ENCODE results near the gene ANKRD39.

Gene ANKRD39

GRCh38 chr2:96853321-96853720, 4.5 kb downstream of the ANKRD39 start:
- no peak for DNase-seq (ENCODE audit: low spot score)

DNA sequence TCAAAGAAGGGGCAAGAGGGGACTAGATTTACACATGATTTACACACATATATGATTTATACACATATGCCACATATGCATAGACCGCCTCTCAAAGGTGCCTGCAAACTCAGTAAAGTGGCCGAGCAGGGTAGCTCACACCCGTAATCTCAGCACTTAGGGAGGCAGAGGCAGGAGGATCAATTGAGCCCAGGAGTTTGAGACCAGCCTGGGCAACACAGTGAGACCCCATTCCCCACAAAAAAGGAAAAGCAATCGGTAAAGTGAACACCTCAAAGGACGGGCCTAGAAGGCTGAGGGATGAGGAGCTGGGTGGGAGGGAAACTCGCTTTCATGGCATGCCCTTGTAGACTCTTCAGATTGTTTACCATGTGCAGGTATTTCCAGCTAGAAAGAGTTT, 5.1 kb downstream of the ANKRD39 start:
- no peak for DNase-seq (ENCODE audit: low spot score)

- no peak for DNase-seq (ENCODE audit: low spot score)
Measured at GRCh38 chr2:96848264-96848663, 9.6 kb downstream of the ANKRD39 start.

DNA sequence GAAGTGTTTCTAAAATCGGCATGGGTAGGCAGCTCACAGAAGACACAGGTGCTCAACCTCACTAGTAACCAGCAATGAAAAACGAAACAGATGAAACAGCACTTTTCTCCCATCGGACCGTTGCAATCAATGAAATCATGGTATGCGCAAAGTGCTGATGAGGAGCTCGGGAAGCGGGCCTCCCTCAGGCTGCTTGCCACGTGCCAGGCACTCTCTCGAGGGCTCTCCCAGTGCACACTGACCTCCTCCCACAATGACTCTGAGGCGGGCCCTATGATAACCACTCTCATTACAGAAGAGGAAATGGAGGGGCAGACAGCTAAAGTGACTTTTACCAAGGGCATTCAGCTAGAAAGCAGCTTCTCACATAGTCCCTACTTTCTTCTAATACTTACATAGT, 10.2 kb downstream of the ANKRD39 start:
- DNase-seq (ENCODE audit: low spot score): no peak

DNA sequence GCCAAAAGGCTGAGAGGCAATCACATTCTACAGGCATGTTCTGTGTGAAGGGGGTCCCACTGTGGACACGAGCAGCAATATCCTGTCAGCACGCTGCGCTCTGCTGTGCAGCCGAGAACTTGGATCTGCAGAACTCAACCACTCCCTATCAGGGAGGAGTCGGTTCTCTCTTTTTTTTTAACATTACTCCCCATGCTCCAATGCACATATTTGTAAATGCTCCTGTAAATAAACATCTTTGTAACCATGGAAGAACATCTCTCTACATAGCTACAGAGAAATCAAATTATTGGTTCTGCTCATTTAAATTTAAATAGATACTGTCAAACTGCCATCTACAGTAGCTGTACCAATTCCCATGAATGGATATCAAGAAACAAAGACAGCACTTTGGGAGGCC, 11.0 kb downstream of the ANKRD39 start:
- no peak for DNase-seq (ENCODE audit: low spot score)

DNA sequence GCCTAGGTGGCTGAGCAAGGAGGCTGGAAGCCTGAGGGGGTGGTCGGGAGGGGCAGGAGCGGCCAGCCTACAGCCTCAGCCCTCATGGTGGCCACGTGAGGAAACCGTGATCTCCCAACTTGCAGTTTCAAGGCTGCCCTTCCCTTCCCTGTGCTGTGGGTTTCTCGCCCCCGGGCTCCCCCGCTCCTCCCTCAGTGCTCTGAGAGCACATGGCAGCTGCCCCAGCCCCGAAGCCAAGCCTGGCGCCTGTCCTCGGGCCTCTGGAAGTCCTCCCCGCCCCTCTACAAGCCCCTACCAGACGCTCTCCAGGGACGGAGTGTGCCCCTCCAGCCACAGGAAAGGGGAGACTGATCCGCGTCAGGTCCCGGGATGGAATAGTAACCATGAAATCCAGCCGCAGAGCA, 13.4 kb downstream of the ANKRD39 start:
- no peak for DNase-seq (ENCODE audit: low spot score)

- DNase-seq (ENCODE audit: low spot score): no peak
Measured at GRCh38 chr2:96843538-96844268, 14.1 kb downstream of the ANKRD39 start, which contains the start of gene ANKRD23. Gene ANKRD23 (minus strand): TSS chr2:96844021. CDS start chr2:96843992, 29 bp downstream.

- no peak for DNase-seq (ENCODE audit: low spot score)
Measured at GRCh38 chr2:96842600-96842999, 15.2 kb downstream of the ANKRD39 start.

DNA sequence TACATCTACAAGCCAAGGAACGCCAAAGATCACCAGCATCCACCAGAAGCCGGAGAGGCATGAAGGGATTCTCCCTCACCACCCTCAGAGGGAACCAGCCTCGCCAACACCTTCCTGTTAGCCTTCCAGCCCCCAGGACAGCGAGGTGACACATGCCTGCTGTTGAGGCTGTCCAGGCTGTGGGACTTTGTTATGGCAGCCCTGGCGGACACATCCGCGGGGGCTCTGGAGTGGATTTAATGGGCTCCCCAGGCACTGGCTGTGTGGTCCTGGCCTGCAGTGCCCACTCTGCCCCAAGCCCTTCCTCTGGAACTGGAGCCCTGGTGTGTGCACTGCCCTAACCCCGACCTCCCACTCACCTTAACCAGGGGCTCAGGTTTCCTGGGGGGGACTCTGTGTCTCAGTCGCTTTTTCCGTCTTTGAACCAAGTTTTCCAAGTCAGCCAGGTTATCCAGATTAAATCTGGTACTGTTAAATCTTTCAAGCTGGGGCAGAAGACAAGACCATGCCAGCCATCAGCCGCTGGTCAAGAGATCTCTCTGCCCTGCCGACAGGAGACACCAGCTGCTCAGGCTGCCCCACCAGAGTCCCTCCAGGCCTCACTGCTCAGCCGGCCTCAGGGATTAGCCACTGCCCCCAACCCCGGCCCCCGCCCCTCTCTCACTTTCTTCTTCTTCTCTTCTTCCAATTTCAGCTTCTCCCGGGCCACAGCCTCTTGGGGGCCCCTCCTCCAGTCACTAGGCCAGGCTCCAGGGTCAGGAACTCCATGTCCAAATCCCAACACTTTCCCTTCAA, 15.9 kb downstream of the ANKRD39 start:
- DNase-seq (ENCODE audit: low spot score): no peak

DNA sequence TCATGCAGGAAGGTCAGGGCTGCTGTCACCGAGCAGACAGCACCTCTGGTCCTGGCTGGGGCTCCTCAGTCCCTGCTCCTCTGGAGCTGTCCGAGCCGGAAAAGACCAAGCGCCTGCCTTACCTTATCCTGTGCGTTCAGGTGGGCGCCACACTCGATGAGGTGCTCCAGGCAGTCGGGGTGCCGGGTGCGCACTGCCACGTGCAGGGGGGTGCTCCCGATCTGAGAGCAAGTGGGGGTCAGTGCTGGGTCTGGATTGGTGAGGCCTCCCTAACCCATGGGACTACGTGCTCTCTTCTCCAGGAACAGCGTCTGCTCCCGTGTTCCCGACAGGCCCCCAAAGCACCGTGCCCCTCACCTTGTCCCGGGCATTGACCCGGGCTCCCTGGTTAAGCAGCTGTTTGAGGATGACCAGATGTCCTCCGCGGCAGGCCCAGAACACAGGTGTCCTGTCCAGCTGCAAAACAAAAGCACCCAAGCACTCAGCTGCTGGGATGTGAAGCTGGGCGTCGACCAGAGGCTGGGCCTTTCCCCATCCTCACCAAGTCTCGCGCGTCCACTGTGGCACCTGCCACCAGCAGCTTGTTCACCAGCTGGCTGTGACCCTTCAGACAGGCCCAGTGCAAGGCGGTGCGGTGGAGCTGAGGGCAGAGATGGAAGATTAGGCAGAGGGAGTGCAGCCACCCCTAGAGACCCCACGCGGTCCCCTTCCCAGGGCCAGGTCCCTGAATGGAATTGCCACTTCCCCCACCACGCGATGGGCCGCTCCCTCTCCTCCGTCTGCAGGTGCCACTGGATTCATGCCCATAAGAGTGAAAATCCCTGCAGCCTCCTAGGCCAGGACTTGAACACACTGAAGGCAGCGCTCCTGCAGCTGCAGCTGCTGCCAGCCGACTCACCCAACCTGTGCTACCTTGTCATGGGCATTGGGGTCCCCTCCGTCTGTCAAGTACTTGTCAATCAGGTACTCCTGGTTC, 17.7 kb downstream of the ANKRD39 start:
- no peak for DNase-seq (ENCODE audit: low spot score)

DNA sequence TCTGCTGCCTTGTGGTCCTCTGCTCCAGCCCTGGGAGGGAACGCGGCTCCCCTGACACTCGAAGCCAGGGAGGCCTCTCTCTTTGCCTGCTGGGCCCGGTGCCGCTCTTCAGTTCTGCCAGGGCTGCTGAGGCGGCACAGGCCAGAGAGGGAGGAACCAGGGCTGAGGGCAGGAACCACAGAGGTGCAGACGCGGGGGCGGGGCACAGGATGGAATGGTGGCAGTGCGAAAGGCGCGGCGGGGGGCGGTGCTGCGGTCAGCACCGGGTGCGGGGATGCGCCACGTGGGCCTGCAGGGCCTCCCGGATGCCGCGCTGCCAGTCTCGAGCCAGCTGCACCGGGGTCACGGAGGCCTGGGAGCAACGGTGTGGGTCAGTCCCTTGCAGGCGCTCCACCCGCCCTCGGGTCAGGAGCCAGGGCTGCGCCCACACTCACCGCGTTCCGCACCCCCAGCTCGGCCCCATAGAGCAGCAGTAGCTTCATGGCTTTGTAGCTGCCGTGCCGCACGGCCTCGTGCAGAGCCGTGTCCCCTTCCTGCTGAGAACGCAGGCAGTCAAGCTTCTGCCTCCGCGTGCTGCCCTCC, 18.4 kb downstream of the ANKRD39 start:
- peak; percentile 75 for DNase-seq (ENCODE audit: low spot score)

DNA sequence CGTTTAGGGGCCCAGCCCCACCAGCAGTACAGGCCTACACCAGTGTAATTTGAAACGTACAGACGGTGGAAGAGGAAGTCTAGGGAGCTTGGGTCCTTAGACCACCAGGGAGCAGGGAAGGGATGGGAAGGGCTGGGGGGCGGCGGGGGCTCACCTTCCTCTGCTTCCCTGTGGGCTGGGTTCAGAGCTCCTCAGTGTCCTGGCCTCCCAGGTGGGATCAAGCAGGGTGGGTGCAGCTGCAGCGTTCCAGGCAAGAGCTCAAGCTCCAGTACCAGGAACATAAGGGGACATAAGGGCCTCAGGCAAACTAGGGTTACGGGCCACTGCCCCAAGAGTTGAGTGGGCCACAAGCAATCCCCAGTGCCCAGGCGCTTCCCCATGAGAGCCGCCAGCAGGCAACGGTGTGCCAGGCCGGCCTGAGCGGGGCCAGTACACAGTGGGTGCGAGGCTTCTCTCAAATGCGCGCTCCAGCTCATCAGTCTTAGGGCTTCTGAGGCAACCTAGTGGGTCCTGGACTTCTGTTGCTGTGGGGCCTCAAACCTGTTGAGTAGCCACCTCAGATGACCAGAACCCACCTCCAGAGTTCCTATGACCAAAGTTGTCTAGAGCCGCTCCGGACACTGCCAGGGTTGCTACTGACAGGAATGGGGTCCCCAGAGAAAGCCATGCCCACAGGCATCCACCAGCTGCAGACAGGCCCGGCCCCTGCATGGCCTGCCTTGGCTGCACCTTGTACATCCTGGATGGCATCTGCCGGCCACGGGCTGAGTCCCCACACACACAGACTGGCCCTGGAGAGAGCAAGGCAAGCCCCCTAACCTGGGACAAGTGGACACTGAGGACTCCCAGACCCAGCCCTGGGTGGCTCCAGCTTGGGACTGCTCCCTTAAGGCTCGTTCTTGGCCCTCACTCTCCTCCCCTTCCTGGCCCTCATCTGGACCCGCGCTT, 19.2 kb downstream of the ANKRD39 start:
- no peak for DNase-seq (ENCODE audit: low spot score)

- DNase-seq (ENCODE audit: low spot score): no peak
Measured at GRCh38 chr2:96837575-96837974, 20.2 kb downstream of the ANKRD39 start.

GRCh38 chr2:96835830-96836229, 22.0 kb downstream of the ANKRD39 start:
- DNase-seq (ENCODE audit: low spot score): no peak

DNA sequence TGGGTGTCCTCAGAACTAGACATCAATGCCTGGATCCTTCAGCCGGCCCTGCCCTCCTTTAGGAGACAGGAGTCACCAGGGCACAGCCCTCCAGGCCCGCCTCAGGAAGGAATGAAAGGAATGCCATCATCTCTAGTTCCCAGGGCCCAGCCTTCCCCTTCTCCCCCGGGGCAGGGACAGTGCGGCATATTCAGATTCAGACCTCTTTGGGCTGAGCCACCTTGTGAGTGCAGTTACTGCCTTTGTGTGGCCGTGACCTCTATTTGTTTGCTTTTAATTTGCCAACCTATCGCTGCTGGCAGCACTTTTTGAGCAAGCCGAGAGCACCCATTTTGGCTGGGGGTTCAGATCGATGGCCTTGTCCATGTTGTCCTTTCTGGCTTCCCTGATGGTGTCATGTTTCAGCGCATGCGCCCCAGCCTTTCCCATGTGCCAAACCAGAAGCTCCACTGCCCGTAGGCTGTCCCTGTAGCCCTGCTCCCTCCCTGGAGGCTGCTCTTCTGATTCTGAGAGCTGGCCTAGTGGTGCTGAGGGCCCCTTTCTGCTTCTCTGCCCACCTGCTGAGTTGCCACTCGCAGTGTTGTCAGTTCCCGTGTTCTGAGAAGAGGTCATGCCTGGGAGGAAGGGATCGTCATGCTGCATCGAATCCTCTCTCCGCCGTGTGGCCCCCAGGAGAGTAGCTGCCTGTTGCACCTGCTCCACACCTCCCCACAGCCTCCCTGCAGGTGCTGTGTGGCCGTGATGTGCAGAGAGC, 24.9 kb downstream of the ANKRD39 start:
- no peak for DNase-seq (ENCODE audit: low spot score)

GRCh38 chr2:96832408-96832753, 25.4 kb downstream of the ANKRD39 start:
- no peak for DNase-seq (ENCODE audit: low spot score)

GRCh38 chr2:96831679-96832078, 26.1 kb downstream of the ANKRD39 start:
- no peak for DNase-seq (ENCODE audit: low spot score)

DNA sequence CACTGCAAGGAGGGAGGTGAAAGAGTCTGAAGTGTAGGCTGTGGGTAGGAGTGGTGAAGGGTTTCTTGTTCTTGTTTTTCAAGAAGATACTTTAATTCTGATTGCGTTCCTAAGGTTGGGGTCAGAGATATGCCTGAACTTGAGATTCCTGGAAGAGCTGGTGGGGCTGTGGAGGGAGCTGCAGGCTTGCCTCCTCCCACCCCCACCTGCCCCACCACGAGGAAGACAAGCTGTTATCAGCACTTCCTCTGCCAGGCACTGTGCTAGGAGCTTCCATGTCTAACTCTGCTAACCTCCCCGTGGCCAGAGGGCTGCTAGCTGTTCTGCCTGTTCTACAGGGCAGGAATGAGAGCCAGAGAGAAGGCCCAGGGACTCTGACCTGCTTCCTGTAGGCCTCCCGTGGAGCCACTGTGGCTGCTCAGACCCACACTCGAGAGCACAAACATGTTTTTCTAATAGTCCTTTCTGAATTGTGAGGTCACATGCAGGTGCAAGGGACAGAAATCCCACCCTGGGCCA, 27.7 kb downstream of the ANKRD39 start:
- DNase-seq (ENCODE audit: low spot score): no peak

DNA sequence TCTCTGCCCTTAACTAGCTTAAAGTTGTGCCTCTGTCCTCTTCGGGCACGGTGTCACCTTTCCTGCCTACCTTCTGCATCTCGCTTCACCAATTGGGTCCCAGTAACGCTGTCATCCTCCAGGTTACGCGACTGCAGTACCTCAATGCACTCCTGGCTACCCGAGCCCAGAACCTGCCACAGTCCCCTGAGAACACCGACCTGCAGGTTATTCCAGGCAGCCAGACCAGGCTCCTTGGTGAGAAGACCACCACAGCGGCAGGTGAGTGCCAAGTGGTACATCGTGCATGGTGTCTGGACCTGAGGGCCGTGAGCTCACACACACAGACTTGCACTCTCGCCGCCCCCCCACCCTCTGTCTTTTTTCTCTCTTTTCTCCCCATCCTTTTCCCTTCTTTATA, 28.9 kb downstream of the ANKRD39 start:
- no peak for DNase-seq (ENCODE audit: low spot score)

DNA sequence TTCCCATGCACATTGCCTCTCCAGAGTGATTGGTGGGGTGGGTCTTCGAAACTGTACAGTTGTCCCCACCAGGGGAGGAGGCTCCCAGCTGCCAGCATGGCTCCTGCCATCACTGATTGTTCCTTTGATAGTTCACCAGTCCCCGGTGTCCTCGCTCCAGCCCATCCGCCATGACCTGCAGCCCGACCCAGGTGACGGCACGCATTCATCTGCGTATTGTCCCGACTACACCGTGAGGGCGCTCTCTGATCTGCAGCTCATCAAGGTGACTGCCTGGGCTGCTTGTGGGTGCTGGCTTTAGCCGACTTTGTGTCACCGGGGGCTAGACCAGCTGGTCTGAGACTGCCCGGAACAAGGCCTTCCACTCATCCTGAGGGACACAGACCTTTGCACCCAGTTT, 29.4 kb downstream of the ANKRD39 start:
- no peak for DNase-seq (ENCODE audit: low spot score)
